Natural killer cell (primary cell): ENCODE results near the gene LY6G5B. TPM values are rescaled to one million over a fixed set of nuclear protein-coding genes. Genes with fewer than 3 reads are reported as not detected.
A peak's percentile ranks its signal among the peaks of the same experiment; 100 is the strongest.

ENCODE experiments used
- ATAC-seq, 3 donors: fragments of 150-1000 bp in 2 of 3; fragments of 200-7000 bp in 1 of 3; cut with Tn5 transposase; 1 replicate in 1 of 3; 2 replicates in 2 of 3; pipeline ENCODE4 v1.10.0; 2021; ENCODE audit warnings: mild to moderate bottlenecking in 2 of 3, moderate library complexity in 2 of 3
- DNase-seq, 2 donors: peaks; one replicate each; pipeline versions ENCODE4 v3.0.0 to v3.0.0-alpha.2; 2013 to 2021; ENCODE audit warnings: mixed read lengths in 1 of 2
- H3K27ac ChIP-seq: one replicate; pipeline ENCODE4 v1.5.1; 2013; ENCODE audit warnings: mild to moderate bottlenecking, low read length
- H3K27me3 ChIP-seq: one replicate; pipeline ENCODE4 v1.6.1; 2013; ENCODE audit warnings: low read length; ENCODE audit not compliant: control insufficient read depth, insufficient read depth
- H3K36me3 ChIP-seq: one replicate; pipeline ENCODE4 v1.6.1; 2013; ENCODE audit warnings: low read length; ENCODE audit not compliant: control insufficient read depth, insufficient read depth
- H3K4me1 ChIP-seq: one replicate; pipeline ENCODE4 v1.6.1; 2013; ENCODE audit warnings: low read length; ENCODE audit not compliant: control insufficient read depth, insufficient read depth
- H3K4me3 ChIP-seq: one replicate; pipeline ENCODE4 v1.5.1; 2013; ENCODE audit warnings: low read length
- H3K9me3 ChIP-seq: one replicate; pipeline ENCODE4 v1.6.1; 2013; ENCODE audit warnings: low read length; ENCODE audit not compliant: control insufficient read depth, insufficient read depth
- H3K27ac Mint-ChIP-seq, 2 donors: one replicate each; pipeline ENCODE4 v1.8.0; 2022; ENCODE audit warnings: mild to moderate bottlenecking in 2 of 2, mixed read lengths in 2 of 2, moderate library complexity in 1 of 2
- H3K27me3 Mint-ChIP-seq, 2 donors: one replicate each; pipeline ENCODE4 v1.8.0; 2022; ENCODE audit warnings: low read depth in 2 of 2, mixed read lengths in 2 of 2
- H3K36me3 Mint-ChIP-seq: one replicate; pipeline ENCODE4 v1.8.0; 2022; ENCODE audit warnings: mixed read lengths
- H3K4me1 Mint-ChIP-seq, 2 donors: one replicate each; pipeline ENCODE4 v1.8.0; 2022; ENCODE audit warnings: mixed read lengths in 2 of 2
- H3K4me3 Mint-ChIP-seq: one replicate; pipeline ENCODE4 v1.8.0; 2022; ENCODE audit warnings: mild to moderate bottlenecking, moderate library complexity, mixed read lengths
- H3K9me3 Mint-ChIP-seq, 2 donors: one replicate each; pipeline ENCODE4 v1.8.0; 2022; ENCODE audit warnings: mixed read lengths in 2 of 2
- CTCF ChIP-seq: fragments of 200-600 bp; IDR thresholded peaks from one replicate; pipeline ENCODE4 v1.8.0; 2022; ENCODE audit warnings: antibody characterized with exemption
- WGBS: methylation state at CpG from one replicate; pipeline ENCODE4 v1.1.7; 2013; ENCODE audit warnings: missing lambda C conversion rate; ENCODE audit not compliant: insufficient coverage; 5-methylcytosine and 5-hydroxymethylcytosine counted together
- intact Hi-C: fragments of 100-400 bp; cut with micrococcal nuclease; formaldehyde crosslinking; loops from one replicate; pipeline ENCODE4 v1.14.2; 2022
- total RNA-seq, 4 donors: library from RNA; stranded (reverse); fragments of 120-200 nt in 1 of 4; gene quantifications; one replicate each; pipeline versions ENCODE4 v1.2.3 to v1.2.4, GENCODE V29; 2013 to 2022

LY6G5B gene
- total RNA-seq, 3 donors from 2014 or later (not counting 1 experiment from before 2014, with no cell fraction given): 39.9 to 50.0 (median 46.0) TPM

- Mint-ChIP-seq H3K4me1 (peaks cover 0 to 7% of the 10 kb centered on the region in 2 donors), H3K36me3 (no peaks in the 10 kb centered on the region), H3K27ac (no peak overlapping the region), H3K9me3 (no peaks in the 10 kb centered on the region), H3K4me3 (no peak overlapping the region), H3K27me3 (no peaks in the 10 kb centered on the region)
- no peak overlapping the region for H3K4me3 ChIP-seq
- intact Hi-C loops: no loop called here
- no peak for TF ChIP-seq CTCF
- DNase-seq (peak in 1 of 2 donors; percentile 34), ATAC-seq (no peak)
- peaks cover 70% of the 10 kb centered on the region for H3K36me3 ChIP-seq
- H3K4me1 ChIP-seq: no peaks in the 10 kb centered on the region
- H3K27me3 ChIP-seq: no peaks in the 10 kb centered on the region
- H3K9me3 ChIP-seq: no peaks in the 10 kb centered on the region
- no peak overlapping the region for H3K27ac ChIP-seq
- WGBS: 98% methylated on average over 7 of the region's 11 CpGs
Observed at GRCh38 chr6:31689249-31690110, 19.7 kb downstream of the LY6G5B start.

GRCh38 chr6:31690231-31691077, 20.7 kb downstream of the LY6G5B start:
- H3K4me1 ChIP-seq: no peaks in the 10 kb centered on the region
- Mint-ChIP-seq H3K9me3 (no peaks in the 10 kb centered on the region), H3K36me3 (no peaks in the 10 kb centered on the region), H3K27me3 (no peaks in the 10 kb centered on the region), H3K4me1 (peaks cover 0 to 7% of the 10 kb centered on the region in 2 donors), H3K27ac (no peak overlapping the region), H3K4me3 (no peak overlapping the region)
- peaks cover 77% of the 10 kb centered on the region for H3K36me3 ChIP-seq
- ATAC-seq: no peak
- DNase-seq: no peak
- no peak overlapping the region for H3K27ac ChIP-seq
- intact Hi-C loops: no loop called here
- no peak for TF ChIP-seq CTCF
- no peaks in the 10 kb centered on the region for H3K27me3 ChIP-seq
- H3K9me3 ChIP-seq: no peaks in the 10 kb centered on the region
- 96% methylated on average over 7 of the region's 10 CpGs for WGBS
- H3K4me3 ChIP-seq: no peak overlapping the region

- WGBS: 100% methylated on average over 5 of the region's 6 CpGs
Observed at GRCh38 chr6:31691078-31691463, 21.3 kb downstream of the LY6G5B start.

More at GRCh38 chr6:31691078-31691463, 21.3 kb downstream of the LY6G5B start:
- Mint-ChIP-seq H3K27me3 (no peaks in the 10 kb centered on the region), H3K4me3 (no peak overlapping the region), H3K4me1 (peaks cover 0 to 7% of the 10 kb centered on the region in 2 donors), H3K36me3 (no peaks in the 10 kb centered on the region), H3K9me3 (no peaks in the 10 kb centered on the region), H3K27ac (no peak overlapping the region)
- Histone ChIP-seq H3K36me3 (peaks cover 79% of the 10 kb centered on the region), H3K4me1 (no peaks in the 10 kb centered on the region), H3K27ac (no peak overlapping the region), H3K4me3 (no peak overlapping the region), H3K9me3 (no peaks in the 10 kb centered on the region), H3K27me3 (no peaks in the 10 kb centered on the region)
- ATAC-seq: no peak
- TF ChIP-seq CTCF: no peak
- intact Hi-C loops: no loop called here
- DNase-seq: no peak
